Measurements from ENCODE around the gene TMPO. TPM values are rescaled to one million over a fixed set of nuclear protein-coding genes. Genes with fewer than 3 reads are reported as not detected.

Gene TMPO
- total RNA-seq, 1 experiment from 2014 or later = 272 TPM

Other genes starting within 250 kb of the TMPO start
- gene SLC25A3, start 78.1 kb downstream of the TMPO start, total RNA-seq (2014; rRNA removed; shearing (Covaris generic)) = 1,003 and 1,119 TPM in 2 replicates
- 43.8 and 50.4 TPM in 2 replicates for gene IKBIP, start 129.2 kb downstream of the TMPO start, total RNA-seq (2014; rRNA removed; shearing (Covaris generic))
- 16.9 and 32.1 TPM in 2 replicates for gene APAF1, start 129.7 kb downstream of the TMPO start, total RNA-seq (2014; rRNA removed; shearing (Covaris generic))

All from G401 (cell line).